Stimulated activated CD4-positive, alpha-beta T cell treated with anti-CD3 and anti-CD28 coated beads, Interleukin-12 subunit alpha, Interleukin-12 subunit beta, amount 100 ng/mL, for 24 hours (primary cell): Measurements from ENCODE around the gene PABPC1L.

Source experiments
- DNase-seq, 2 experiments: peaks; one replicate each; pipeline ENCODE4 v3.0.0-alpha.2; 2020; ENCODE audit warnings: low read depth in 2 of 2

Gene PABPC1L

GRCh38 chr20:44966030-44966961, 56.4 kb downstream of the PABPC1L start, which contains the start of gene STK4:
Gene STK4 (plus strand): TSS chr20:44966512. CDS start chr20:44966569, 57 bp downstream.
- peak; percentile 90 for DNase-seq

DNA sequence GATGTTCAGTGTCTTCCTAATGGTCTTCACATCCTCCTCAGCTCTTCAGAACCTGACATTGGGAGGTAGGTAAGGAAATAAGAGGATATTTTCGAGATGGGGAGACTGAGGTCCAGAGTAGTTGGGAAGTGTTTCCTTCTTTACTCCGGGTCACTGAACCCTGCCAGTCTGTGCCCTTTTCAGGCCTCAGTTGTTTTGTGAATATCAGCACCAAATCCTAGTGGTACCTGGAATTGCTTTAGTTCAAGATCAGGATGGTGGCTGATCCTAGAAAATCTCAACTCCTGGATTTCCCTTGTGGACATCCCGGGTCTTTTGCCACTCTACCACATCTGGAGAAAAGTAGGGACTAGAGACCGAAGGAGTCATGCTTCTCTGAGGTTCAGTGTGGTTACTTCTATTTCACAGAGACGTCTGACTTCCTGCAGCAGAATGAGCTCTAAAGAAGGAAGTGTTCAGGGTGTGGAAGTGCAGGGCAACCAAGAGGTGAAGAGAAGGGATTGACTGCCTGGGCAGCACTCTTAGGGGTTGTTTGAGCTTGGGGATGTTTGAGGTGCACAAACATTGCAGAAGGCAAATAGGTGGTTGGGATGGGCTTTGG, 57.4 kb downstream of the PABPC1L start:
- DNase-seq = no peak

DNA sequence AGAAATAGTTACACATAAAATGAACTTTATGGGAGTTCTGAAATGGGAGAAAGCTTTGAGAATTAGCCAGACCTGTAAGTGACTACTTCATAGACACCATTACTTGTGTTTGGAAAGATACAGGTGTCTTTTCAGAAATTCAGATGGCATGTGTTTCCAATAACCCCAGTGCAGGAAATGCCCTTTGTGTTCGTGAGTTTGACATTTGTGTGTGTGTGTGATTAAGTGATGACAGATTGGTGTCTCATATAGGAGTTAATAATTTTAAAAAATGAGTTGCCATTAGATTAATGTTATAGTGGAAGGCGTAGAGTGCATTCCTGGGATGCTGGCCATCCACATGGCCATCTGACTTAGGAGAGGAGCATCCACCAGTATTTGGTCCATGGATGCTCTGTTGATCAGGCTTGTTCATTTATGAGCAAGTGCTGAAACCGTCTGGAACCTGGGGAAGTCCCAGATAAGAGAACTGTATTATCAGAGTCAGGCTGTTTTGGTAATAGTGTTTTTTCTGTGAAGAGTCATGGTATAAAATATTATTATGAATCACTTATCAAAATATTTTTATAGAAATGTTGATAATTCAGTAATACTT, 59.5 kb downstream of the PABPC1L start:
- no peak for DNase-seq

DNA sequence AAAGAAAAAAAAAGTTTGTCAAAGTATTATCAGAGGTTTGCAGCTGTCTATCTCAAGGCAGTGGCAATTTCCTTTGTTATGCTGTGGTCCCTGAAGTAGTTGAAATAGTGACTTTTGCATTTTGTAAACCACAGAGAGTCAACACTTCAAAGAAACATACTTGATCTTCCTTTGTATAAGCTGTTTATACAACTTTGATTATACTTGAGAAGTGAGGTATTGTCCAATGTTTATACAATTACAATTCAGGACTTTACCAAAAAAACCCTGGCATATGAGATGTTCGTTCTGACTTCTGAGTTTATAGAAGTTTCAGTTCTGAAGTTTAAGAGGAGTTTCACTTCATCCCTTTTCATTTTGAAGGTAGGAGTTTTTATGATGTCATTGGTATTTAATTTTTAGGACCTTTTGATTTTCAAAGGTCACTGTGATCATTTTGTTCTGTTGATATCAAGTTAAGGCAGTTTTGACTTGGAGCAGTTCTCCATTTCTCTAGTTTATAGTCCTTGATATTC, 60.4 kb downstream of the PABPC1L start:
- no peak for DNase-seq

DNA sequence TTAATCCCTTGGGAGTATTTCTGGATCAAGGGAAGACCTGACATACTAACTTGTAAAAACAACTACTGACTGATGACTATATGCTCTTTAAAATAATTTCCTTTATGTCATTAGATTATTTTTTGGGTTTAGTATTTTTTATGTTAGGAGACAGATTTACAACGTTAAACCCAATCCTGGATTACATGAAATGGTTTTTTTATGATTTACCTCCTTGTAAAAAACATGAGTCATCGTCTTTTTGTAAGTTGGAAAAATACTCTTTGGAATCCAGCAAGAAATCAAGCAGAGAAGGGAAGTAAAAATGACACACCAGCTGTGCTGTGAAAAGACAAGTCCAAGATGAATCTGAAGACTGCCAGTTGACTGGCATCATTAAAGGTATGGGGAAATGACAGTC, 63.2 kb downstream of the PABPC1L start:
- DNase-seq = no peak

DNA sequence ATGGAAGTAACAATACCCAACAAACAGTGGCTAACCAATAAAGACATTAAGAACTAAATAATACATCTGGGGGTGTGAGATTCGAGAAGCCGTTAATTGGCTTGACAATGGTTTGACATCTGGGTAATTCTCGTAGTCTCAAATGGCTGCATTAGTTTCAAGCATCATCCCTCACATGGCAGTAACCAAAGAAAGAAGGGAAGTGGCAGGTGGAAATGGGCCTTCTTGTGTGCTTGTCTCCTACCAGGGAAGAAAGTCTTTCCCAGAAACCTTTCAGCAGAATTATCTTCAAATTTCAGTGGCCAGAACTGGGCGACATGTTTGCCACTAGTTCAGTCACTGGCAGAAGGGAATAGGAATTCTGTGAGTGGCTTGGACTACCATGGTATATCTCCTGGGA, 66.8 kb downstream of the PABPC1L start:
- DNase-seq = no peak

- no peak for DNase-seq
These were observed 69.3 kb downstream of the PABPC1L start for GRCh38 chr20:44979090-44979621.

DNA sequence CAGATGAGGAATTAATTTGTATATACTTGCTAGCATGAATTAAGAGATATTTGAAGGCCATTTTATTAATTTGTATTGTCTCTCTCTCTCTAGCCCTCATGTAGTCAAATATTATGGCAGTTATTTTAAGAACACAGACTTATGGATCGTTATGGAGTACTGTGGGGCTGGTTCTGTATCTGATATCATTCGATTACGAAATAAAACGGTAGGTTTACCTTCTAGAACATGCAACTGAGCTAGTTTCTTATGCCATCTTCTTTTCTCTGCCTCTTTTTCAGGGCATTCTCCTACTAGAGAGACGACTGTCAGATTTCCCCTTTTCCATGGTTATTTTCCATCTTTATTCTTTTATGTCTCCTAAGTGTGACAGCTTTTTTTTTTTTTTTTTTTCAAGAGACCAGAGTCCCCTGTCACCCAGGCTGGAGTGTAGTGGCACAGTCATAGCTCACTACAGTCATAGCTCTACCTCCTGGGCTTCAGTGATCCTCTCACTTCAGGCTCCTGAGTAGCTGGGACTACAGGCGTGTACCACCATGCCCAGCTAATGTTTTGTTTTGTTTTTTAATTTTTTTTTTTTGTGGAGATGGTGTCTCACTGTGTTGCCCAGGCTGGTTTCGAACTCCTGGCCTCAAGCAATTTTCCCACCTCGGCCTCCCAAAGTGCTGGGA, 72.0 kb downstream of the PABPC1L start:
- no peak for DNase-seq

DNA sequence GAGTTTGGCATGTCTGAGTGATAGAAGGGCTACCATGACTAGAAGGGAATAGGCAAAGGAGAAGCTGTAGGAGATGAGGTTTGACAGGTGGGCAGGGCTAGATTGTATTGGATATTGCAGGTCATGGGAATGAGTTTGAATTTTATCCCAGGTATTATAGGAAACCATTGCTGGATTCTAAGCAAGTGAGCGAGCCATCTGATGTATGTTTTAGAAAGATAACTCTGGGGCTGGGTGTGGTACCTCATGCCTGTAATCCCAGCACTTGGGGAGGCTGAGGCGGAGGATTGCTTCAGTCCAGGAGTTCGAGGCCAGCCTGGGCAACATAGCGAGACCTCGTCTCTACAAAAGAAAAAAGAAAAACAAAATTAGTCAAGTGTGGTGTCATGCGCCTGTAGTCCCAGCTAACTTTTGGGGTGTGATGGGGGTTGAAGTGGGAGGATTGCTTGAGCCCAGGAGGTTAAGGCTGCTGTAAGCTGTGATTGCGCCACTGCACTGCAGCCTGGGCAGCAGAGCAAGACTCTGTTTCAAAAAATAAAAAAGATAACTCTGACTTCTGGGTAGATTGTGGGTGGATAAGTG, 73.3 kb downstream of the PABPC1L start:
- no peak for DNase-seq

DNA sequence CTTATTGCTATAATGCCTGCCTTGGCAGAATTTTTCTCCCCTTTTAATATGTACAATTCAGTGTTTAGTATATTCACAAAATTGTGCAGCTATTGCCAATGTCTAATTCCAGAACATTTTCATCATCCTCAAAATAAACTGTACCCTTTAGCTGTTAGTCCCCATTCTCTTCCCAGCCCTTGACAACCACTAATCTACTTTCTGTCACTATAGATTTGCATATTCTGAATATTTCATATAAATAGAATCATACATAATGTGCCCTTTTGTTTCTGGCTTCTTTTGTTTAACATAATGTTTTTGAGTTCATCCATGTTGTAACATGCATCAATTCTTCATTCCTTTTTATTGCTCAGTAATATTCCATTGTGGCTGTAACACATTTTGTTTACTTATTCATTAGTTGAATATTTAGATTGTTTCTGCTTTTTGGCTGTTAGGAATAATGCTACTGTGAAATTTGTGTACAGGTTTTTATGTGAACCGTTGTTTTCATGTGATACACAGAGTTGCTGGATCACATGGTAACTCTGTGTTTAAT, 78.8 kb downstream of the PABPC1L start:
- no peak for DNase-seq
